Measurements from ENCODE around the gene ZFYVE26. TPM values are rescaled to one million over a fixed set of nuclear protein-coding genes. Genes with fewer than 3 reads are reported as not detected.
"Not testable (repeated sequence)": the region's sequence is repeated elsewhere in the genome, so short reads cannot be mapped to it uniquely, and the experiment has no call there.

ZFYVE26 gene
- polyA plus RNA-seq, 4 donors = 13.3 to 18.9 (median 15.2) TPM

DNA sequence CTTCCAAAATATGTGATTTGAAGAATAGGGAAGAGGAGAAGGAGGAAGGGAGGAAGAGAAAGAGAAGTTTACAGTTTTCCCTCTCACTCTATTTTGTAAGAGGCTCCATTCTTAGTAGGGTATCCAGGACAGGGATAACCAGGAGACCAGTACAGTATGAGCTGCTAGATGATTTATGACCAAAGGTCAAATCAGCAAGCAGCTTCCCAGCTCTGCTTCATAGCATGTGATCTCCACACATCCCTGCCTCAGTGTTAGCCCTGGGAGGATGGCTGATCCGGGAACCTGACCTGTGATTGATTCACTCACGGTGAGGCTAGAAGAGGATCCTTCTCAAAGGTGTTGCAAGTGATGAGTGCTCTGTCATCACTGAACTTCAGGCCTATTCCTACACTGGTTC lies 98.1 kb downstream of the ZFYVE26 start:
- no peak for DNase-seq (ENCODE audit: low read depth in 4 of 4, low spot score in 3 of 4)

DNA sequence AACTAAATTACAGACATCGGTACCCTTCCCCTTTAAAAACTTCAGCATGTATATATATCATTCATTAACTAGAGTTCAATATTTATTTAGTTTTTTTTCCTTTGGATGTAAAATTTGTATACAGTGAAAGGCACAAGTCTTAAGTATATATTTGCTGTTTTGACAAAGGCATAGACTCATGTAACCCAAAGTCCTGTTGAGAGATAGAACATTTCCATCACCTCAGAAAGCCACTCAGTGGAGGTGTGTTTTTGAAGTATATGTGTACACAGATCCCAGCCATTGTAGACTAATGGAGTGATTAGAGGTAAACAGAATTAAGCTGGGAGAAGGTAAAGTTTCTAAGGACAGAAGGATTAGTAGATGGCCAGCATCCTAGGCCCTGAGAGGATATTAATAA lies 99.3 kb downstream of the ZFYVE26 start:
- no peak for DNase-seq (ENCODE audit: low read depth in 4 of 4, low spot score in 3 of 4)

DNA sequence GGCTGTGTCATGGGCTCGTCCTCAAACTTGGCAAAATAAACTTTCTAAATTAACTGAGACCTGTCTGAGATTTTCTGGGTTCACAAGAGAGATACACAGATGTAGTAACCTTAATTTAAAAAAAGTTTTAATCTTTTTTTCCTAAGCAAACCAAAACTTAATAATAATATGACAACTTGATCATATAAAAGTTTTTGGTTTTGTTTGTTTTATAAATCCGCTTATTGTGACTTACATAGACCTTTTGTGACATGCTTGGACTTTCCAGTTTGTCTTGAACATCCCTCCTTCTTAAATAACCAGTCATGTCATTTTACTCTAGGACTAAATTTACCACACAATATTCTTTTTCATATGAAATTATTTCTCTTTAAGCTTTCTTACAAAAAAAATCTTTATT lies 106.2 kb downstream of the ZFYVE26 start:
- DNase-seq (ENCODE audit: low read depth in 4 of 4, low spot score in 3 of 4) = no peak

DNA sequence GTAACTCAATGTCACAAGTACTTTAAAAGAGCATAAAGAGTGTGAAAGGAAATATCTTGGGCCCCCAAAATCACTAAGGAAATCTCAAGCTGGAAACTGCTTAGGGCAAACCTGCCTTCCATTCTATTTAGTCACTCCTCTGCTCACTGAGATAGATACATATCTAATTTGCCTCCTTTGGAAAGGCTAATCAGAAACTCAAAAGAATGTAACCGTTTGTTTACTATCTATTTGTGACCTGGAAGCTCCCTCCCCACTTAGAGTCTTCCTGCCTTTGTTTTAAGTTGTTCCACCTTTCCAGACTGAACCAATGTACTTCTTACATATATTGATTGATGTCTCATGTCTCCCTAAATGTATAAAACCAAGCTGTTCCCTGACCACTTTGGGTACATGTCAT lies 106.6 kb downstream of the ZFYVE26 start:
- not testable (repeated sequence) for DNase-seq (ENCODE audit: low read depth in 4 of 4, low spot score in 3 of 4)

DNA sequence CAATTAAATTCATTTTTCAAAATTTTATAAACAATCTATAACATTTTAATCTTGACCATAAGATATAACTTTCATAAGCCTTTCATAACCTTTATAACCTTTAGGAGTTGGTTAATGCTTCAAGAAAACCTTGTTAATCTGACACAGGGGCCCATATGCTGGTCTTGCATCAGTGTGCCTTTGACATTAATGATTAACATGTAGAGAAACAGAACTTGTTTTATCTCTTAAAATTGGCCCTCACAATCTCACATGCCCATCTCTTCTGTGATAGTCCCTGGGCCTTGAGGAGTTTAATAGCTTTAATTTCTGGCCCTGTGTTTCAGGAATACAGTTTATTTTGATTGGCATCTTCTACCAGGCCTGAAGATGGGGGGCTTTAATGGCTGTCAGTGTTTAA lies 107.0 kb downstream of the ZFYVE26 start:
- not testable (repeated sequence) for DNase-seq (ENCODE audit: low read depth in 4 of 4, low spot score in 3 of 4)

DNA sequence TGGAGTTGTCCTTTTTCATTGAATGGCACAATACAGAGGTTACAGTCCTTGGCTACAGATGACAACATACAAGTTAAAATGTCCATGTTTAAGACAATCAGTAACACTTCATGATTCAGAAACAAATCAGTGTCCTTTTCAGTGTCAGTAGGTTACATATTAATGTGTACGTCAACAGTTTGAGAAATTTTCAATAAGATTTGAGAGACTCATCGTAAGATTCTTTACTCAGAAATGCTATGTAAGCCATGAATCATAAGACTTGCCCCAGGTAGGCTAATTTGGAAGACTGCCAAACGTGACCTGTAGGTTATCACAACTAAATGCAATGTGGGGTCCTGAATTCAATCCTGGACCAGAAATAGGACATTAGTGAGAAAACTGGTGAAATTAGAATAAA lies 111.2 kb downstream of the ZFYVE26 start:
- DNase-seq (ENCODE audit: low read depth in 4 of 4, low spot score in 3 of 4) = no peak

DNA sequence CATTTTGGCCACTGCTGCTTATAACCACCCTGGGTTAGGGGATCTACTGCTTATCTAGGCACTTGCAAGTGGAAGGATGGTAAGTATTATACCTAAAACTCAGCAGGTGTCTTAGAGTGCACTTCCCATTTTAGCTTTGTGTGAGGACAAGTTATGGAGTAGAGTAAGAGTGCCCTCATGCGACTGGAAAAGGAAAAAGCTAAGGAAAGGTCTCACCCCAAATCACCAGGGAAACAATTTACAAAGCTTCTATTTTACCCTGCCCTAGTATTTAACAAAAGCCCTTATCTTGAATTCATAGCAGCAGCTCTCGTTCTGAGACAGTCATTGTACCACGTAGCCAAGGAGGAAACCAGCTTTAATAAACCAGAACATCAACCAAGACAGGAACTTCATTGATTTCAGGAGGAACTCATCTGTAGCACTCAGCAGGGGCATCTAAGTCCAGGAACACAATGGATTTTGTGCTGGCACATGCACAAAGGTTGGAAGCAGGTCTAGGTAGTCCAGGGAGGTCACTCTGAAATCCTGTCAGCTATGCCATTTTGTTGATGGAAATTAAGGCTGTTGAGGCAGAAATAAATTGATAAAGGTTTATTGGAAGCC lies 111.8 kb downstream of the ZFYVE26 start:
- DNase-seq (ENCODE audit: low read depth in 4 of 4, low spot score in 3 of 4) = peak in 1 of 4 donors; percentile 23

DNA sequence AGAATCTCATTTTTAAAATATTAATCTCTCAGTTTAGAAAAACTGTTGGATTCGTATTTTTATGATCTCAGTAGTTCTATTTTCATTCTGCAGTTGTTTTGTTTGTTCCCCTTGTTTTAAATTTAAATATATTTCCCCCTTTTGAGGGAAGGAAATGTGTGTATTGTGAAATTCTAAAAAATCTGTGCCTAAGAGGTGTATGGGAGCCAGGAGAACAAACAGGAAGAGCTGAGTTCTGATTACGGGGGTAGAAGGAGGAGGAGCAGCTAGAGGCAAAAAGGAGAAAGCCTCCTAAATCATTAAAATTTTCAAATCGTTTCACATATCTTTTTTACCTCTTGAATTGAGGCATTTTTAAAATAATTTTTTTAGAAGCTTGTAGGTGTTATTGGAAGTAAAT lies 112.4 kb downstream of the ZFYVE26 start:
- no peak for DNase-seq (ENCODE audit: low read depth in 4 of 4, low spot score in 3 of 4)

DNA sequence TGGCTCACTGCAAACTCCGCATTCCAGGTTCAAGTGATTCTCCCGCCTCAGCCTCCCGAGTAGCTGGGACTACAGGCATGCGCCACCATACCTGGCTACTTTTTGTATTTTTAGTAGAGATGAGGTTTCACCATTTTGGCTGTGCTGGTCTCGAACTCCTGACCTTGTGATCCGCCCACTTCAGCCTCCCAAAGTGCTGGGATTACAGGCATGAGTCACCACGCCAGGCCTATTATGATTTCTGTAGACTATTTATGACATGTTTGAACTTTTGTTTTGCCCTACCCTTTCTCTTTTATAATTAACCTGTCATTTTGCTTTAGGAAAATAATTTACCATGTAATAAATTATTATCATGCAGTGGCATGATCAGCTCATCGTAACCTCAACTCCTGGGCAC lies 114.9 kb downstream of the ZFYVE26 start, which contains the start of gene RDH12:
RDH12 (plus strand) TSS at position 395 of the 400 bp plus-strand sequence. CDS start 20,757 bp downstream, outside the sequence.
- DNase-seq (ENCODE audit: low read depth in 4 of 4, low spot score in 3 of 4) = not testable (repeated sequence)

DNA sequence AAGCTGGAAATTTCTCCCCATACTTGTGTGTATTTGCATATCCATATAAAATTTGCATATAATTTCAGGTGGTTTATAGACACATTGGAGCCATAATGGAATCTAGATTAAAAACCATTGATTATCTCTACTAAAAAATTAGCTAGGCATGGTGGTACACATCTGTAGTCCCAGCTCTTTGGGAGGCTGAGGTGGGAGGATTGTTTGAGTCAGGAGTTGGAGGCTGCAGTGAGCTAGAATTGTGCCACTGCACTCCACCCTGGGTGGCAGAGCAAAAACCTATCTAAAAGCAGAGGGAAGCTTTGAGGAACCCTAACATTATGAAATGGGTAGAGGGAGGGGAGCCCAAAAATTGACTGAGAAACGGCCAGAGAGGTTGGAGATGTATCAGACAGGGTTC lies 118.2 kb downstream of the ZFYVE26 start:
- no peak for DNase-seq (ENCODE audit: low read depth in 4 of 4, low spot score in 3 of 4)

DNA sequence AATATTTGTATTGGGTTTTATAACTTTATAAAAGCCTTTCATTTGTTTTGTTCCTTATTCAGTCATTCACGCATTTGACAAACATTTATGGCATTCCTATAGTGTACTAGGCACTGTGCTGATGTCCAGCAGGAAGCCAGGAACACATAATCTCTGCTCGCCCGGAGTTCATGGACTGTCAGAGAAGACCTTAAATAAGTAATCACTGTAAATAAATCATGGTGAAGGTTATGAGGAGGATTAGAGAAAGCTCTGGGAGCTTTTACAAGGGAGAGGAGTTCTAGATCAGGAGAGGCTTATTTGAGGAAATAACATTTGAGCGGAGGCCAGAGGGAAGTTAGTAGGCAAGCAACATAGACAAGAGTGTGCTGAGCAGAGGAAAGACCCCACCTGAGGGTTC lies 119.4 kb downstream of the ZFYVE26 start:
- DNase-seq (ENCODE audit: low read depth in 4 of 4, low spot score in 3 of 4) = no peak

Other genes with a start within 250 kb of the ZFYVE26 start
- 10 to 100 TPM; 26.2 to 44.3 (median 38.7) TPM for gene PIGH, start 216.3 kb downstream of the ZFYVE26 start, polyA plus RNA-seq (ENCODE audit: insufficient read length in 4 of 4)
- gene ARG2, start 196.7 kb downstream of the ZFYVE26 start, polyA plus RNA-seq (ENCODE audit: insufficient read length in 4 of 4) = 10 to 100 TPM in 3 of 4 donors, 1 to 10 TPM in 1; 1.7 to 35.3 (median 11.9) TPM
- 100 to 1,000 TPM; 101 to 119 (median 106) TPM for gene VTI1B, start 142.0 kb downstream of the ZFYVE26 start, polyA plus RNA-seq (ENCODE audit: insufficient read length in 4 of 4)
- gene RDH11, start 120.8 kb downstream of the ZFYVE26 start, polyA plus RNA-seq (ENCODE audit: insufficient read length in 4 of 4) = 100 to 1,000 TPM in 3 of 4 donors, 10 to 100 TPM in 1; 52.3 to 115 (median 108) TPM
- gene RDH12, start 114.7 kb downstream of the ZFYVE26 start, polyA plus RNA-seq (ENCODE audit: insufficient read length in 4 of 4) = under 1 TPM in 3 of 4 donors, not detected in 1; 0.36 to 0.84 (median 0.42) TPM
- gene RAD51B, start 3.2 kb upstream of the ZFYVE26 start, polyA plus RNA-seq (ENCODE audit: insufficient read length in 4 of 4) = 10 to 100 TPM in 3 of 4 donors, 1 to 10 TPM in 1; 9.4 to 12.6 (median 11.6) TPM